ENCODE data around the gene ZNF428.

DNA sequence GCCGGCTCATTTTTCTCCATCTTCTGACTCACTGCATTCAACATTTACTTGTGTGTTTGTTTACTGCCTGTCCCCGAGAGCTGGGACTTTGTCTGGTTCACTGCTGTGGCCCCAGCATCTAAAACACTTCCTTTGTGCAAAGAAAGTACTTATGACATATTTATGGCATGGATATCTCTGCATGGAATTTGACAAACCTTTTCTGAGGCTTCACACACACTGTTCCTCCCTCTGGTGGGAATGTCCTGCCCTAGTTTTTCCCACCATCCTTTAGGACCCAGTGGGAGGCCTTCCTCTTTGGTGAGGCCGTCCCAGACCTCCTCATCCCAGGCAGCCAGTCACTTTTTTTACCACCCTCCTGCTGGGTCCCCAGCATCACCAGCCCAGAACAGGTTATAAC lies 8.9 kb downstream of the ZNF428 start:
- TF ChIP-seq, protein P1, sequence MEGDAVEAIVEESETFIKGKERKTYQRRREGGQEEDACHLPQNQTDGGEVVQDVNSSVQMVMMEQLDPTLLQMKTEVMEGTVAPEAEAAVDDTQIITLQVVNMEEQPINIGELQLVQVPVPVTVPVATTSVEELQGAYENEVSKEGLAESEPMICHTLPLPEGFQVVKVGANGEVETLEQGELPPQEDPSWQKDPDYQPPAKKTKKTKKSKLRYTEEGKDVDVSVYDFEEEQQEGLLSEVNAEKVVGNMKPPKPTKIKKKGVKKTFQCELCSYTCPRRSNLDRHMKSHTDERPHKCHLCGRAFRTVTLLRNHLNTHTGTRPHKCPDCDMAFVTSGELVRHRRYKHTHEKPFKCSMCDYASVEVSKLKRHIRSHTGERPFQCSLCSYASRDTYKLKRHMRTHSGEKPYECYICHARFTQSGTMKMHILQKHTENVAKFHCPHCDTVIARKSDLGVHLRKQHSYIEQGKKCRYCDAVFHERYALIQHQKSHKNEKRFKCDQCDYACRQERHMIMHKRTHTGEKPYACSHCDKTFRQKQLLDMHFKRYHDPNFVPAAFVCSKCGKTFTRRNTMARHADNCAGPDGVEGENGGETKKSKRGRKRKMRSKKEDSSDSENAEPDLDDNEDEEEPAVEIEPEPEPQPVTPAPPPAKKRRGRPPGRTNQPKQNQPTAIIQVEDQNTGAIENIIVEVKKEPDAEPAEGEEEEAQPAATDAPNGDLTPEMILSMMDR (IDR thresholded peaks at IDR 0.05) = no peak
- no peak for TF ChIP-seq POLR2A (IDR thresholded peaks at IDR 0.05)

All from thyroid gland (tissue), 4 donors.